GM12878 (cell line): ENCODE data around the gene DISP2. TPM values are rescaled to one million over a fixed set of nuclear protein-coding genes. Genes with fewer than 3 reads are reported as not detected.
A peak's percentile ranks its signal among the peaks of the same experiment; 100 is the strongest.

ENCODE experiments used
- BACH1 ChIP-seq: fragments of 450-650 bp; IDR thresholded peaks from 2 replicates; pipeline ENCODE4 v1.6.1; 2017; ENCODE audit warnings: mild to moderate bottlenecking, borderline replicate concordance
- CBX5 ChIP-seq: sonication (generic); IDR thresholded peaks from 2 replicates; pipeline ENCODE4 v1.6.1; 2016; ENCODE audit warnings: low read depth, moderate library complexity, mild to moderate bottlenecking, inconsistent platforms
- CHD4 ChIP-seq: fragments of 200-600 bp; sonication (generic); IDR thresholded peaks from 2 replicates; pipeline ENCODE4 v1.6.1; 2016; ENCODE audit warnings: mild to moderate bottlenecking
- E2F4 ChIP-seq: IDR thresholded peaks from 2 replicates; pipeline ENCODE4 v1.6.1; 2012; ENCODE audit warnings: low read depth, low read length, improper control_type of control experiment
- EGR1 ChIP-seq, 2 experiments: IDR thresholded peaks; 1 replicate in 1 of 2; 2 replicates in 1 of 2; pipeline ENCODE4 v1.6.1; 2011 to 2012; ENCODE audit warnings: low read depth in 2 of 2, low read length in 2 of 2, borderline replicate concordance in 1 of 2, mild to moderate bottlenecking in 1 of 2, moderate library complexity in 1 of 2
- KLF5 ChIP-seq: fragments of 450-650 bp; IDR thresholded peaks from 2 replicates; pipeline ENCODE4 v1.6.1; 2014; ENCODE audit warnings: mild to moderate bottlenecking; ENCODE audit not compliant: partially characterized antibody
- MLLT1 ChIP-seq: fragments of 450-650 bp; IDR thresholded peaks from 2 replicates; pipeline ENCODE4 v1.6.1; 2016; ENCODE audit warnings: mild to moderate bottlenecking
- NFYA ChIP-seq: IDR thresholded peaks from 2 replicates; pipeline ENCODE4 v1.6.1; 2011; ENCODE audit warnings: low read depth, mild to moderate bottlenecking, low read length, improper control_type of control experiment, borderline replicate concordance
- NR2C2 ChIP-seq: IDR thresholded peaks from 2 replicates; pipeline ENCODE4 v1.6.1; 2011; ENCODE audit warnings: borderline replicate concordance, low read depth; ENCODE audit not compliant: control insufficient read depth, insufficient read length
- POLR2AphosphoS2 ChIP-seq: IDR thresholded peaks from 2 replicates; pipeline ENCODE4 v1.6.1; 2011; ENCODE audit warnings: low read depth, mild to moderate bottlenecking, low read length, improper control_type of control experiment, moderate library complexity
- RFX5 ChIP-seq: IDR thresholded peaks from 2 replicates; pipeline ENCODE4 v1.6.1; 2011; ENCODE audit warnings: low read depth, low read length, improper control_type of control experiment
- SMARCA5 ChIP-seq: fragments of 450-650 bp; IDR thresholded peaks from 2 replicates; pipeline ENCODE4 v1.6.1; 2017; ENCODE audit warnings: mild to moderate bottlenecking
- YY1 ChIP-seq: IDR thresholded peaks from 2 replicates; pipeline ENCODE4 v1.6.1; 2011; ENCODE audit warnings: low read depth, mild to moderate bottlenecking, low read length
- ZNF622 ChIP-seq: fragments of 450-650 bp; IDR thresholded peaks from 2 replicates; pipeline ENCODE4 v1.6.1; 2017; ENCODE audit warnings: mild to moderate bottlenecking, inconsistent platforms
- polyA plus RNA-seq, 11 experiments: library from polyadenylated mRNA; depleted of rRNA in 4 of 11; unstranded in 6 of 11; stranded (reverse) in 5 of 11; fragments of >200 nt; fragmentation: Nextera tagmentation in 4 of 11; fragmentation: Illumina TruSeq in 1 of 11; extraction: Ambion mirVana in 4 of 11; extraction: Trizol in 1 of 11; gene quantifications; 1 replicate in 1 of 11; 2 replicates in 10 of 11; pipeline versions ENCODE4 v1.2.1 to v1.2.3, GENCODE V29; 2011 to 2016; ENCODE audit warnings: inconsistent platforms in 2 of 11, missing spikeins in 2 of 11, low read depth in 1 of 11
- total RNA-seq, 4 experiments: library from RNA; depleted of rRNA in 3 of 4; stranded (reverse); fragments of >200 nt in 3 of 4; fragmentation: Illumina TruSeq in 1 of 4; extraction: Trizol in 1 of 4; gene quantifications; 2 replicates each; pipeline versions ENCODE4 v1.2.1 to v1.2.3, GENCODE V29; 2013 to 2021
- TF ChIP-seq, protein P1 (sequence below): IDR thresholded peaks from 2 replicates; pipeline ENCODE4 v1.6.1; 2011; ENCODE audit warnings: low read depth, low read length, improper control_type of control experiment, borderline replicate concordance
- TF ChIP-seq, protein P2 (sequence below): fragments of 150-350 bp; IDR thresholded peaks from 2 replicates; pipeline ENCODE4 v1.6.1; 2014; ENCODE audit warnings: mild to moderate bottlenecking, low read depth, low read length
- TF ChIP-seq, protein P3 (sequence below): IDR thresholded peaks from 2 replicates; pipeline ENCODE4 v1.6.1; 2011; ENCODE audit warnings: mild to moderate bottlenecking, low read depth, low read length, moderate library complexity; ENCODE audit not compliant: insufficient replicate concordance
- TF ChIP-seq, protein P4 (sequence below): IDR thresholded peaks from 2 replicates; pipeline ENCODE4 v1.6.1; 2012; ENCODE audit warnings: low read depth, low read length, improper control_type of control experiment

DISP2 gene
- total and polyA plus RNA-seq, 10 of the 15 experiments (the other 5 are each of a cell fraction or from before 2014, with no cell fraction given): under 0.01 to 0.20 (median 0.12) TPM; not detected in 7

DNA sequence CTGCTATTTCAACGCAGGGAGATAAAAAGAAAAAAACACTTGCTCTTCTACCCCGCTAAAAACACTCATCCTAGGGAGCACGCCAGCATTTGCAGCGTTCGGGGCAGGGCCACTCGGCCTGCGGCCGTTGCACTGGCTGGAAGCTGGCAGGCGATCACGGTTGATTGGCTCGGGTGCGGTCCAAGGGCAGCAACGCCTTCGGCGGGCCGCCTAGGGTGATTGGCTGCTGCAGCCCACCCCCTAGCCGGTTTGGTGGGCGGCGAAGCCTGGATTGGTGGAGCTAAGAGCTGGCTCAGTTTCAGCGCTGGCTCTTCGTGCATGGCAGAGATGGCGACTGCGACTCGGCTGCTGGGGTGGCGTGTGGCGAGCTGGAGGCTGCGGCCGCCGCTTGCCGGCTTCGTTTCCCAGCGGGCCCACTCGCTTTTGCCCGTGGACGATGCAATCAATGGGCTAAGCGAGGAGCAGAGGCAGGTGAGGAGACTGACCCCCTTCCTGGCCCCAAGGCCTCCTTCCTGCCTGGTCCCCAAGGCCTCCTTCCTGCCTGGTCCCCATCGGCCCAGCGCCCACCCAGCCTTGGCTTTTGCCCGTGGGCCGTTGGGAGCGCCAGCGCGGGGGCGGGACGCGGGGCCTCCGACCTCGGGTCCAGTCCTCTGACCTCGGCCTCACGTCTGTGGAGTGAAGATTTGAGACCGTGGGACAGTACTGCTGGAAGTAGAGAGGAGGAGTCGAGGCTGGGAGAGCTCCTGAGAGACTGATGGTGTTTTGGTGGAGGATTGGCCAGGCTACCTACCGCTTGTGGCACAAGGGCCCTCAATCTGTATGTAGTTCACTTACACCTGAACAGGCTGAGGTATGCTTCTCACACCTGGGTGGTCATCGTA, 47.7 kb downstream of the DISP2 start, which contains the start of gene IVD (continued):
- TF ChIP-seq NR2C2 (no peak), BACH1 (0 out of 2 replicates have a peak, but pooled peaks have one; percentile 6), NFYA (peak; percentile 58; the same call in 1 of the 2 replicates), ZNF622 (no peak), KLF5 (no peak), CHD4 (no peak), CBX5 (no peak), EGR1 (IDR thresholded peaks at IDR 0.05; ENCODE audit: borderline replicate concordance in 1 of 2, low read depth in 2 of 2, low read length in 2 of 2) (0 out of 3 replicates have a peak, but pooled peaks of 1 of the 2 experiments have one; percentile 48), POLR2AphosphoS2 (peak; percentile 38; the same call in 1 of the 2 replicates), SMARCA5 (0 out of 2 replicates have a peak, but pooled peaks have one; percentile 38), MLLT1 (peak; percentile 78), YY1 (peak; percentile 91), RFX5 (peak; percentile 73; the same call in 1 of the 2 replicates), E2F4 (no peak)
- TF ChIP-seq, protein P1, sequence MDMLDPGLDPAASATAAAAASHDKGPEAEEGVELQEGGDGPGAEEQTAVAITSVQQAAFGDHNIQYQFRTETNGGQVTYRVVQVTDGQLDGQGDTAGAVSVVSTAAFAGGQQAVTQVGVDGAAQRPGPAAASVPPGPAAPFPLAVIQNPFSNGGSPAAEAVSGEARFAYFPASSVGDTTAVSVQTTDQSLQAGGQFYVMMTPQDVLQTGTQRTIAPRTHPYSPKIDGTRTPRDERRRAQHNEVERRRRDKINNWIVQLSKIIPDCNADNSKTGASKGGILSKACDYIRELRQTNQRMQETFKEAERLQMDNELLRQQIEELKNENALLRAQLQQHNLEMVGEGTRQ: no peak
- TF ChIP-seq, protein P2, sequence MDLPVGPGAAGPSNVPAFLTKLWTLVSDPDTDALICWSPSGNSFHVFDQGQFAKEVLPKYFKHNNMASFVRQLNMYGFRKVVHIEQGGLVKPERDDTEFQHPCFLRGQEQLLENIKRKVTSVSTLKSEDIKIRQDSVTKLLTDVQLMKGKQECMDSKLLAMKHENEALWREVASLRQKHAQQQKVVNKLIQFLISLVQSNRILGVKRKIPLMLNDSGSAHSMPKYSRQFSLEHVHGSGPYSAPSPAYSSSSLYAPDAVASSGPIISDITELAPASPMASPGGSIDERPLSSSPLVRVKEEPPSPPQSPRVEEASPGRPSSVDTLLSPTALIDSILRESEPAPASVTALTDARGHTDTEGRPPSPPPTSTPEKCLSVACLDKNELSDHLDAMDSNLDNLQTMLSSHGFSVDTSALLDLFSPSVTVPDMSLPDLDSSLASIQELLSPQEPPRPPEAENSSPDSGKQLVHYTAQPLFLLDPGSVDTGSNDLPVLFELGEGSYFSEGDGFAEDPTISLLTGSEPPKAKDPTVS: no peak
- TF ChIP-seq, protein P3, sequence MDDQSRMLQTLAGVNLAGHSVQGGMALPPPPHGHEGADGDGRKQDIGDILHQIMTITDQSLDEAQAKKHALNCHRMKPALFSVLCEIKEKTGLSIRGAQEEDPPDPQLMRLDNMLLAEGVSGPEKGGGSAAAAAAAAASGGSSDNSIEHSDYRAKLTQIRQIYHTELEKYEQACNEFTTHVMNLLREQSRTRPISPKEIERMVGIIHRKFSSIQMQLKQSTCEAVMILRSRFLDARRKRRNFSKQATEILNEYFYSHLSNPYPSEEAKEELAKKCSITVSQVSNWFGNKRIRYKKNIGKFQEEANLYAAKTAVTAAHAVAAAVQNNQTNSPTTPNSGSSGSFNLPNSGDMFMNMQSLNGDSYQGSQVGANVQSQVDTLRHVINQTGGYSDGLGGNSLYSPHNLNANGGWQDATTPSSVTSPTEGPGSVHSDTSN: peak; percentile 96
- TF ChIP-seq, protein P4, sequence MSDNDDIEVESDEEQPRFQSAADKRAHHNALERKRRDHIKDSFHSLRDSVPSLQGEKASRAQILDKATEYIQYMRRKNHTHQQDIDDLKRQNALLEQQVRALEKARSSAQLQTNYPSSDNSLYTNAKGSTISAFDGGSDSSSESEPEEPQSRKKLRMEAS: peak; percentile 65; the same call in 1 of the 2 replicates
